Peyer's patch (tissue), 4 donors: ENCODE measurements around the gene KLRD1.

Source experiments
- POLR2A ChIP-seq, 2 donors: fragments of 450-650 bp; IDR thresholded peaks; one replicate each; pipeline ENCODE4 v1.5.1; 2017; ENCODE audit warnings: antibody characterized with exemption in 2 of 2, mild to moderate bottlenecking in 2 of 2, moderate library complexity in 2 of 2
- TF ChIP-seq, protein P1 (sequence below), 6 experiments: fragments of 450-650 bp in 4 of 6; fragments of 200-600 bp in 2 of 6; sonication (generic) in 1 of 6; IDR thresholded peaks; one replicate each; pipeline ENCODE4 v1.5.1; 2017 to 2019; ENCODE audit warnings: antibody characterized with exemption in 6 of 6, mild to moderate bottlenecking in 3 of 6, moderate library complexity in 1 of 6

DNA sequence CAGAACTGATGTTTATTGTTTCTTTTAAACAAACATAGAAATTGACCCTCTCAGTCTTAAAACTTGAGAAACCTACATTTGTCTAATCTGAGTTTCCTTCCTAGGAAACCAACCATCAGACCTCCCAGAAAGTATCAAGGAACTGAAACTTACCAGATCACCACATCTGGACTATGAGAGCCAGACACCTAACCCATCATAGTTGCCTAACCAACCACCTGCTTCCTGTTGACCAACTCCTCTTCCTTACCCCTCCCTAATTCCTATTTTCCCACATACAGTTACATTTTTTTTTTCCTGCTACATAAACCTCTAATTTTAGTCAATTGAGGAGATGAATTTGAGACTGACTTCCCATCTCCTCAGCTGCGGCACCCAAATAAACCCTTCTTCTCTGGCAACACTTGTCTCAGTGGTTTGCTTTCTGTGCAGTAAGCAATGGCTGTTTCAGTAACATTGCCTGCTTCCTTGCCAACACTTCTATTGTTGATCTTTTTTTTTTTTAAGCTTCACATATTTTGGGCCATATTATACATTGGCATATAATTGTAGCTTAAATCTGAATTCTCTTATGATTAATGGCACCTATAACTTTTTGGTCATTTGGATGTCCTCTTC, 34.3 kb downstream of the KLRD1 start:
- TF ChIP-seq, protein P1, sequence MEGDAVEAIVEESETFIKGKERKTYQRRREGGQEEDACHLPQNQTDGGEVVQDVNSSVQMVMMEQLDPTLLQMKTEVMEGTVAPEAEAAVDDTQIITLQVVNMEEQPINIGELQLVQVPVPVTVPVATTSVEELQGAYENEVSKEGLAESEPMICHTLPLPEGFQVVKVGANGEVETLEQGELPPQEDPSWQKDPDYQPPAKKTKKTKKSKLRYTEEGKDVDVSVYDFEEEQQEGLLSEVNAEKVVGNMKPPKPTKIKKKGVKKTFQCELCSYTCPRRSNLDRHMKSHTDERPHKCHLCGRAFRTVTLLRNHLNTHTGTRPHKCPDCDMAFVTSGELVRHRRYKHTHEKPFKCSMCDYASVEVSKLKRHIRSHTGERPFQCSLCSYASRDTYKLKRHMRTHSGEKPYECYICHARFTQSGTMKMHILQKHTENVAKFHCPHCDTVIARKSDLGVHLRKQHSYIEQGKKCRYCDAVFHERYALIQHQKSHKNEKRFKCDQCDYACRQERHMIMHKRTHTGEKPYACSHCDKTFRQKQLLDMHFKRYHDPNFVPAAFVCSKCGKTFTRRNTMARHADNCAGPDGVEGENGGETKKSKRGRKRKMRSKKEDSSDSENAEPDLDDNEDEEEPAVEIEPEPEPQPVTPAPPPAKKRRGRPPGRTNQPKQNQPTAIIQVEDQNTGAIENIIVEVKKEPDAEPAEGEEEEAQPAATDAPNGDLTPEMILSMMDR (IDR thresholded peaks at IDR 0.05) = no peak
- TF ChIP-seq POLR2A (IDR thresholded peaks at IDR 0.05) = no peak
